22Rv1 (cell line): ENCODE data around the gene FNIP1.

ENCODE experiments used
- CTCF ChIP-seq: fragments of 450-650 bp; IDR thresholded peaks from 2 replicates; pipeline ENCODE4 v1.5.1; 2017; ENCODE audit warnings: mild to moderate bottlenecking
- ZFX ChIP-seq: fragments of 450-650 bp; IDR thresholded peaks from 2 replicates; pipeline ENCODE4 v1.6.1; 2017; ENCODE audit warnings: antibody characterized with exemption, borderline replicate concordance

- TF ChIP-seq CTCF (no peak), ZFX (no peak)
Measured at GRCh38 chr5:131845828-131846227, 49.0 kb upstream of the FNIP1 start.
